Naive thymus-derived CD4-positive, alpha-beta T cell (primary cell): ENCODE results near the gene PCDH1. TPM values are rescaled to one million over a fixed set of nuclear protein-coding genes. Genes with fewer than 3 reads are reported as not detected.

Experiments used
- ATAC-seq: fragments of 150-1000 bp; cut with Tn5 transposase; 2 replicates; pipeline ENCODE4 v1.10.0; 2021; ENCODE audit warnings: mild to moderate bottlenecking, moderate library complexity
- CTCF ChIA-PET: fragments of 350-600 bp; sonication (Branson Sonifier 250); formaldehyde crosslinking; loops from one replicate; lab custom pipeline; 2021; ENCODE audit warnings: antibody characterized with exemption; lab: Charles Lee
- POLR2A ChIA-PET: fragments of 350-600 bp; sonication (Branson Sonifier 250); formaldehyde crosslinking; loops from one replicate; lab custom pipeline; 2021; ENCODE audit warnings: antibody characterized with exemption, inconsistent platforms; lab: Charles Lee
- DNase-seq, 9 donors: peaks; one replicate each; pipeline versions ENCODE4 v3.0.0 to v3.0.0-alpha.2; 2020 to 2022; ENCODE audit warnings: mixed read lengths in 1 of 9
- H3K27ac ChIP-seq: one replicate; pipeline ENCODE4 v1.7.0; 2013; ENCODE audit warnings: mild to moderate bottlenecking, low read depth, low read length, moderate library complexity
- H3K27me3 ChIP-seq, 2 donors: one replicate each; pipeline ENCODE4 v1.7.0; 2013; ENCODE audit warnings: low read length in 2 of 2, mild to moderate bottlenecking in 2 of 2, moderate library complexity in 2 of 2; ENCODE audit not compliant: control insufficient read depth in 2 of 2, insufficient read depth in 2 of 2
- H3K36me3 ChIP-seq, 3 experiments: 1 replicate in 2 of 3; 2 replicates in 1 of 3; pipeline ENCODE4 v1.7.0; 2013; ENCODE audit warnings: low read length in 3 of 3, mild to moderate bottlenecking in 3 of 3, moderate library complexity in 1 of 3; ENCODE audit not compliant: insufficient read depth in 3 of 3, control insufficient read depth in 2 of 3
- H3K4me1 ChIP-seq, 2 donors: one replicate each; pipeline ENCODE4 v1.7.0; 2013; ENCODE audit warnings: low read length in 2 of 2, mild to moderate bottlenecking in 2 of 2, moderate library complexity in 1 of 2; ENCODE audit not compliant: control insufficient read depth in 2 of 2, insufficient read depth in 2 of 2
- H3K4me3 ChIP-seq: 2 replicates; pipeline ENCODE4 v1.7.0; 2013; ENCODE audit warnings: mild to moderate bottlenecking, low read length
- H3K9me3 ChIP-seq, 3 experiments: 1 replicate in 2 of 3; 2 replicates in 1 of 3; pipeline ENCODE4 v1.7.0; 2013; ENCODE audit warnings: low read length in 3 of 3; ENCODE audit not compliant: control insufficient read depth in 2 of 3
- H3K27ac Mint-ChIP-seq, 9 donors: one replicate each; pipeline ENCODE4 v1.8.0; 2020 to 2022; ENCODE audit warnings: mixed read lengths in 9 of 9, mild to moderate bottlenecking in 8 of 9, moderate library complexity in 5 of 9, inconsistent platforms in 2 of 9
- H3K27me3 Mint-ChIP-seq, 5 donors: one replicate each; pipeline ENCODE4 v1.8.0; 2021 to 2022; ENCODE audit warnings: mixed read lengths in 5 of 5, mild to moderate bottlenecking in 1 of 5
- H3K36me3 Mint-ChIP-seq, 5 donors: one replicate each; pipeline ENCODE4 v1.8.0; 2020 to 2022; ENCODE audit warnings: mixed read lengths in 5 of 5, mild to moderate bottlenecking in 3 of 5, inconsistent platforms in 1 of 5
- H3K4me1 Mint-ChIP-seq, 7 donors: one replicate each; pipeline ENCODE4 v1.8.0; 2020 to 2022; ENCODE audit warnings: mixed read lengths in 7 of 7, mild to moderate bottlenecking in 3 of 7, inconsistent platforms in 1 of 7
- H3K4me3 Mint-ChIP-seq, 10 donors: one replicate each; pipeline ENCODE4 v1.8.0; 2020 to 2022; ENCODE audit warnings: mild to moderate bottlenecking in 10 of 10, mixed read lengths in 10 of 10, moderate library complexity in 6 of 10, inconsistent platforms in 2 of 10
- H3K9me3 Mint-ChIP-seq, 11 donors: one replicate each; pipeline ENCODE4 v1.8.0; 2020 to 2022; ENCODE audit warnings: mixed read lengths in 11 of 11, mild to moderate bottlenecking in 4 of 11, inconsistent platforms in 1 of 11, moderate library complexity in 1 of 11
- intact Hi-C, 2 donors: fragments of 100-400 bp; cut with micrococcal nuclease; formaldehyde crosslinking; loops; one replicate each; pipeline ENCODE4 v1.15.1; 2023
- polyA plus RNA-seq, 2 donors: library from polyadenylated mRNA; unstranded; fragments of 300-500 nt; fragmentation: Illumina TruSeq; gene quantifications; one replicate each; pipeline ENCODE4 v1.2.3, GENCODE V29; 2021
- total RNA-seq, 6 experiments: library from RNA in 5 of 6; stranded (reverse) in 5 of 6; gene quantifications; 1 replicate in 5 of 6; 2 replicates in 1 of 6; pipeline ENCODE4 v1.2.3 and lab custom pipeline; 2021 to 2026

PCDH1 gene
- total and polyA plus RNA-seq, 7 experiments from 2014 or later = 0.05 to 3.2 (median 0.53) TPM; not detected in 4

DNA sequence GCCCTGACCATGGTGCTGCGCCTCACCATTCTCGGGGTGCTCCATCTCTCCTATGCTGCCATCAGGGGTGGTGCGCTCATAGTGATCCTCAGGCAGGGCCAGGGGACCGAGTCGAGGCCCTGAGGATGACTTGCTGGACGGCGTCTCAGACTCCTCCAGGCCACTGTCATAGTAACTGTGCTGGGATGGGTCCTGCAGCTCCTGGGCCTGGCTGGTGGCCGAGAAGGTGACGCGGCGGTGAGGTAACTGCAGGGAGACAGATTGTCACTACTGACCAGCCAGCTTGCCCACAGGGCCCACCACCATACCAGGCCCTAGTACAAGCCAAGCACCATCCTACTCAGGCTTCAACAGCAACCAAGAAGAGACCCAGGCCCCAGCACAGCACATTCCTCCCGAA lies 21.0 kb downstream of the PCDH1 start:
- Mint-ChIP-seq H3K9me3 (no peaks in the 10 kb centered on the region), H3K27me3 (peaks cover 0 to 25% (median 5%) of the 10 kb centered on the region in 5 donors), H3K36me3 (no peaks in the 10 kb centered on the region), H3K27ac (no peak overlapping the region), H3K4me3 (peak overlapping the region in 1 of 10 donors; percentile 22), H3K4me1 (peaks cover 0 to 6% (median 0%) of the 10 kb centered on the region in 7 donors)
- intact Hi-C loops = no loop called here
- no peak overlapping the region for H3K4me3 ChIP-seq
- no peaks in the 10 kb centered on the region for H3K27me3 ChIP-seq
- no peak for ATAC-seq
- no peak overlapping the region for H3K27ac ChIP-seq
- no peaks in the 10 kb centered on the region for H3K9me3 ChIP-seq
- no peaks in the 10 kb centered on the region for H3K4me1 ChIP-seq
- ChIA-PET POLR2A (interaction anchor here (0.5 to 0.9 kb wide), 3 partner anchors 21 to 702 kb away, joined by 3 read pairs; partner anchors contain the start of gene PCDH1), CTCF (no interaction called here)
- DNase-seq = no peak
- no peaks in the 10 kb centered on the region for H3K36me3 ChIP-seq

GRCh38 chr5:141856037-141856790 lies 22.0 kb downstream of the PCDH1 start:
- intact Hi-C loops = no loop called here
- Histone ChIP-seq H3K36me3 (no peaks in the 10 kb centered on the region), H3K27ac (no peak overlapping the region), H3K27me3 (no peaks in the 10 kb centered on the region), H3K4me1 (no peaks in the 10 kb centered on the region), H3K4me3 (no peak overlapping the region), H3K9me3 (no peaks in the 10 kb centered on the region)
- H3K36me3 Mint-ChIP-seq = no peaks in the 10 kb centered on the region
- H3K27ac Mint-ChIP-seq = no peak overlapping the region
- no peak overlapping the region for H3K4me3 Mint-ChIP-seq
- ChIA-PET CTCF (no interaction called here), POLR2A (interaction anchor here (0.9 kb wide), 1 partner anchor 22 kb away, joined by 3 read pairs; the partner anchor contains the start of gene PCDH1)
- no peak for ATAC-seq
- peaks cover 0 to 6% (median 0%) of the 10 kb centered on the region in 7 donors for H3K4me1 Mint-ChIP-seq
- DNase-seq = no peak
- H3K27me3 Mint-ChIP-seq = peaks cover 0 to 16% (median 2%) of the 10 kb centered on the region in 5 donors
- no peaks in the 10 kb centered on the region for H3K9me3 Mint-ChIP-seq

- intact Hi-C loops = no loop called here
- no peak overlapping the region for H3K4me3 ChIP-seq
- Mint-ChIP-seq H3K9me3 (no peaks in the 10 kb centered on the region), H3K27me3 (peaks cover 0 to 13% (median 0%) of the 10 kb centered on the region in 5 donors), H3K4me3 (no peak overlapping the region), H3K4me1 (peaks cover 0 to 6% (median 0%) of the 10 kb centered on the region in 7 donors), H3K27ac (no peak overlapping the region), H3K36me3 (no peaks in the 10 kb centered on the region)
- H3K27me3 ChIP-seq = no peaks in the 10 kb centered on the region
- no peaks in the 10 kb centered on the region for H3K9me3 ChIP-seq
- H3K36me3 ChIP-seq = no peaks in the 10 kb centered on the region
- no peaks in the 10 kb centered on the region for H3K4me1 ChIP-seq
- ChIA-PET CTCF (no interaction called here), POLR2A (no interaction called here)
- DNase-seq (no peak), ATAC-seq (no peak)
- no peak overlapping the region for H3K27ac ChIP-seq
Observed at GRCh38 chr5:141855265-141856036, 22.8 kb downstream of the PCDH1 start.

- Mint-ChIP-seq H3K27me3 (peaks cover 0 to 2% (median 0%) of the 10 kb centered on the region in 5 donors), H3K4me3 (peak overlapping the region in 2 of 10 donors; percentile 5 to 37), H3K9me3 (no peaks in the 10 kb centered on the region), H3K36me3 (no peaks in the 10 kb centered on the region), H3K4me1 (peaks cover 0 to 6% (median 2%) of the 10 kb centered on the region in 7 donors), H3K27ac (peak overlapping the region in 1 of 9 donors; percentile 60)
- H3K27ac ChIP-seq = no peak overlapping the region
- no peaks in the 10 kb centered on the region for H3K9me3 ChIP-seq
- ATAC-seq = no peak
- POLR2A ChIA-PET = no interaction called here
- intact Hi-C loops = no loop called here
- H3K27me3 ChIP-seq = no peaks in the 10 kb centered on the region
- CTCF ChIA-PET = no interaction called here
- no peaks in the 10 kb centered on the region for H3K4me1 ChIP-seq
- H3K4me3 ChIP-seq = no peak overlapping the region
- no peak for DNase-seq
- H3K36me3 ChIP-seq = peaks cover 0 to 6% (median 0%) of the 10 kb centered on the region in 3 experiments
Observed at GRCh38 chr5:141853895-141854626, 24.1 kb downstream of the PCDH1 start.

- no peak overlapping the region for H3K4me3 Mint-ChIP-seq
- CTCF ChIA-PET = no interaction called here
Observed at GRCh38 chr5:141852448-141852847, 25.8 kb downstream of the PCDH1 start.

DNA sequence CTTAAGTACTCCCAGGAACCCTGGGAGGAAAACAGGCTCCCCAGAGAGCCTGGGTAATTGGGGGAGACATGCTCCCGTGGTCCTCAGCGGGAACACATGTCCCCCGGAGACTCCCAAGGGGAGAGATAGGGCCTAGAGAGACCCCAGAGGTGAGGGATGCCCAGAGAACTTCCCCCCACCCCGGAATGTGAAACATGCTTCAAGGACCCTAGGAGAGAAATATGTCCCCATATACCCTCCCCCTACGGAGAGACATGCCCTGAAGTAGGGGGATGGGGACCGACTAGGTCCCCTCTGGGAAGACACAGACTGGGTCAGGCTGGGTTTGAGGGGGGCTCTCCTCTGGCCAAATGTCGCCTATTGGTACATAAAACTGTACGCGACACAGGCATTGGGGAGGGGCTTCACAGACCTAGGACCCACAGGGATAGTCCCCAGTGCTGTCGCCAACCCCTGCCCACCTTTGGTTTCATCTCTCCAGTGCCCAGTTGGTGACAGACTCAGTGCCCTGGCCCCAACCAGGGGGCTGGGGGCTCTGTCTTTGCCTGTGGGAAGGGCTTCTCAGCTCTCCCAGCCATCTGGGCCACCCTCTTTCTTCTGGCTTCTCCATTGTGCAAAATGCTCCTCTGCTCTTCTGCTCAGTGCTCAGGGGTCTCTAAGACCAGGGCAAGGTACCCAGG lies 26.9 kb downstream of the PCDH1 start:
- H3K4me1 ChIP-seq = no peaks in the 10 kb centered on the region
- H3K9me3 ChIP-seq = no peaks in the 10 kb centered on the region
- no peaks in the 10 kb centered on the region for H3K27me3 Mint-ChIP-seq
- no peaks in the 10 kb centered on the region for H3K9me3 Mint-ChIP-seq
- H3K4me3 ChIP-seq = no peak overlapping the region
- no peaks in the 10 kb centered on the region for H3K27me3 ChIP-seq
- H3K27ac Mint-ChIP-seq = peak overlapping the region in 4 of 9 donors; percentile 53 to 74 (median 58)
- DNase-seq (no peak), ATAC-seq (no peak)
- peaks cover 4 to 13% (median 9%) of the 10 kb centered on the region in 7 donors for H3K4me1 Mint-ChIP-seq
- no peaks in the 10 kb centered on the region for H3K36me3 Mint-ChIP-seq
- H3K27ac ChIP-seq = no peak overlapping the region
- CTCF ChIA-PET = no interaction called here
- POLR2A ChIA-PET = no interaction called here
- peak overlapping the region in 9 of 10 donors; percentile 44 to 92 (median 84) for H3K4me3 Mint-ChIP-seq
- peaks cover 0 to 6% (median 0%) of the 10 kb centered on the region in 3 experiments for H3K36me3 ChIP-seq
- intact Hi-C loops = no loop called here

More at GRCh38 chr5:141852448-141852847, 25.8 kb downstream of the PCDH1 start:
- Histone ChIP-seq H3K27me3 (no peaks in the 10 kb centered on the region), H3K4me3 (no peak overlapping the region), H3K27ac (no peak overlapping the region), H3K9me3 (no peaks in the 10 kb centered on the region), H3K4me1 (no peaks in the 10 kb centered on the region), H3K36me3 (peaks cover 0 to 6% (median 0%) of the 10 kb centered on the region in 3 experiments)
- DNase-seq (no peak), ATAC-seq (no peak)
- Mint-ChIP-seq H3K36me3 (no peaks in the 10 kb centered on the region), H3K27ac (no peak overlapping the region), H3K4me1 (peaks cover 4 to 13% (median 9%) of the 10 kb centered on the region in 7 donors), H3K9me3 (no peaks in the 10 kb centered on the region), H3K27me3 (no peaks in the 10 kb centered on the region)
- intact Hi-C loops = no loop called here
- POLR2A ChIA-PET = no interaction called here
